ENCODE data around the gene RERE.

Gene RERE

DNA sequence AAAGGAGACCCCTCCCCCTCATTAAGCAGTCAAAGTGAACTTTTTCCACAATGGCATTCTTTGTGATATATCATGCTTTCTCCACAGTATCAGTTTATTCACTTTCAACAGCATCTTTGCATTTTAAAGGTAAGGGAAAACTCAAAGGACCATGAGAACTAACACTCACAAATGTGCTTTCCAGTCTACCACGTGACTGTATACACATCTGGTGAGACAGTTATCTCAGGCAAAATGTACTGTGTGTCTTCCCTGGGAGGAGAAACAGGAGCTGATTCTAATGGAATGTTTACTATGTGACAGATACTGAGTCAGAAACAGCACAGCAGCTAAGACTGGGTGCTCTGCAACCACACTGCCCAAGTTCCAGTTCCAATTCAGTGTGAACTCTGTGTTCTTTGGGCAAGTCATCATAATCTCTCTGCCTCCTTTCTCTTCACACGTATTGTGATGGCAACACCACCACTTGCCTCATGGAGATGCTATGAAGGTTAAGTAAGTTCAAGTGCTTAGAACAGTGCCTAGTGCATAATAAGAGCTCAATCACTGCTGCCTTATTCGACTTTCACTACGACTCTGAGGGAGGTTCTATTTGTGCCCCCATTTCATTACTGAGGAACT lies 420.5 kb downstream of the RERE start:
- no peak for DNase-seq (ENCODE audit: low spot score)
- in situ Hi-C loops (cut with MboI; ENCODE audit: low pct_unique_long_range_greater_than_20kb, low sequenced_read_pairs, unreplicated experiment) = no loop called here
- TF ChIP-seq, protein P1, sequence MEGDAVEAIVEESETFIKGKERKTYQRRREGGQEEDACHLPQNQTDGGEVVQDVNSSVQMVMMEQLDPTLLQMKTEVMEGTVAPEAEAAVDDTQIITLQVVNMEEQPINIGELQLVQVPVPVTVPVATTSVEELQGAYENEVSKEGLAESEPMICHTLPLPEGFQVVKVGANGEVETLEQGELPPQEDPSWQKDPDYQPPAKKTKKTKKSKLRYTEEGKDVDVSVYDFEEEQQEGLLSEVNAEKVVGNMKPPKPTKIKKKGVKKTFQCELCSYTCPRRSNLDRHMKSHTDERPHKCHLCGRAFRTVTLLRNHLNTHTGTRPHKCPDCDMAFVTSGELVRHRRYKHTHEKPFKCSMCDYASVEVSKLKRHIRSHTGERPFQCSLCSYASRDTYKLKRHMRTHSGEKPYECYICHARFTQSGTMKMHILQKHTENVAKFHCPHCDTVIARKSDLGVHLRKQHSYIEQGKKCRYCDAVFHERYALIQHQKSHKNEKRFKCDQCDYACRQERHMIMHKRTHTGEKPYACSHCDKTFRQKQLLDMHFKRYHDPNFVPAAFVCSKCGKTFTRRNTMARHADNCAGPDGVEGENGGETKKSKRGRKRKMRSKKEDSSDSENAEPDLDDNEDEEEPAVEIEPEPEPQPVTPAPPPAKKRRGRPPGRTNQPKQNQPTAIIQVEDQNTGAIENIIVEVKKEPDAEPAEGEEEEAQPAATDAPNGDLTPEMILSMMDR (IDR thresholded peaks at IDR 0.05; ENCODE audit: extremely low read depth, insufficient read depth, missing control alignments) = no peak

DNA sequence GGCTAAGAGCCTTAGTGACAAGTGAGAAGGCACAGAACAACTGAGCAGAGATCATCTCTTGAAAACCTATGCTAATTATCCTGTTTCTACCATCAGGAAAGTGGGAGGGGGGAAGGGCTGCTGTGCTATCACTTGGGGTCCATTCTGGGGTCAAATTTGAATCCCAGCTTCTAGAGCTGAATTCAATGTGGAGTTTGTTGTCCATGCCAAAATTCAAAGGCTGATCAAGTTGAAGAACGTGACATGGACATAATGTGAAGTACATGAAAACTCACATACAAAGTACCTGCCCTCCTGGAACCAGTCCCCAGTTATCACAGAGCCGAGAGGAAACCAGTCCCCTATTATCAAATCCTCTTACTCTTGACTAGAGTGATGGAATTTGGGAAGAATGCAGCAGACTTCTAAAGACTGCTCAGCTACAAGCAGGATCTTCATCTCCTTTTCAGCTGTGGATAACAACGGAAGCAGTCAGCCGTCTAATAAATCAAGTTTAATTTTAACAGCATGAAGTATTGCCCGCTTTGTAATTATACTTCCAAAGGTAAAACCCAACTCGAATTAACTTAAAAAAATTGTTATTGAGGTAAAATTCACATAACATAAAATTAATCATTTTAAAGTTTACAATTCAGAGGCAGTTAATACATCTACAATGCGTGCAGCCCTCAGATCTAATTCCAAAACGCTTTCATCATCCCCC lies 421.2 kb downstream of the RERE start:
- in situ Hi-C loops (cut with MboI; ENCODE audit: low pct_unique_long_range_greater_than_20kb, low sequenced_read_pairs, unreplicated experiment) = no loop called here
- DNase-seq (ENCODE audit: low spot score) = no peak

DNA sequence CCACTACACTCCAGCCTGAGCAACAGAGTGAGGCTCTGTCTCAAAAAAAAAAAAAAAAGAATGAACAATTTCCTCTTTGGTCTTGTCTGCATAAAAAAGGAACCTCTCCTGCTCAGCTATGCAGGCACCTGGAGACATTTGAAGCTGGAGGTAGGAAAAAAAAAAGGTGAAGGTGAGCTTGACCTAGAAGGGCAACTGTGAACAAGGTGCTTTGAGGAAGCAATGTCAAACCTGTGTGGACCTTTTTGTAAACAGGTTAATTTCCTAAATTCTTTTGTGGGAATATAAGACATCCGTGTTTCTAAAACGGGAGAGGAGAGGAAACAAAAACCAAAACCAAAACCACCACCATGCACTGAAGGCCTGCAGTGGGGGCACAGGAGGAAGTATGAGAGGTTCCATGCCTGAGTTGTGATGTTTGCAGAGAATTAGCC lies 422.0 kb downstream of the RERE start:
- in situ Hi-C loops (cut with MboI; ENCODE audit: low pct_unique_long_range_greater_than_20kb, low sequenced_read_pairs, unreplicated experiment) = no loop called here
- DNase-seq (ENCODE audit: low spot score) = no peak
- TF ChIP-seq, protein P1 (IDR thresholded peaks at IDR 0.05; ENCODE audit: extremely low read depth, insufficient read depth, missing control alignments) = no peak

More for the DNA sequence above, 421.2 kb downstream of the RERE start:
- TF ChIP-seq, protein P1 (IDR thresholded peaks at IDR 0.05; ENCODE audit: extremely low read depth, insufficient read depth, missing control alignments) = no peak

DNA sequence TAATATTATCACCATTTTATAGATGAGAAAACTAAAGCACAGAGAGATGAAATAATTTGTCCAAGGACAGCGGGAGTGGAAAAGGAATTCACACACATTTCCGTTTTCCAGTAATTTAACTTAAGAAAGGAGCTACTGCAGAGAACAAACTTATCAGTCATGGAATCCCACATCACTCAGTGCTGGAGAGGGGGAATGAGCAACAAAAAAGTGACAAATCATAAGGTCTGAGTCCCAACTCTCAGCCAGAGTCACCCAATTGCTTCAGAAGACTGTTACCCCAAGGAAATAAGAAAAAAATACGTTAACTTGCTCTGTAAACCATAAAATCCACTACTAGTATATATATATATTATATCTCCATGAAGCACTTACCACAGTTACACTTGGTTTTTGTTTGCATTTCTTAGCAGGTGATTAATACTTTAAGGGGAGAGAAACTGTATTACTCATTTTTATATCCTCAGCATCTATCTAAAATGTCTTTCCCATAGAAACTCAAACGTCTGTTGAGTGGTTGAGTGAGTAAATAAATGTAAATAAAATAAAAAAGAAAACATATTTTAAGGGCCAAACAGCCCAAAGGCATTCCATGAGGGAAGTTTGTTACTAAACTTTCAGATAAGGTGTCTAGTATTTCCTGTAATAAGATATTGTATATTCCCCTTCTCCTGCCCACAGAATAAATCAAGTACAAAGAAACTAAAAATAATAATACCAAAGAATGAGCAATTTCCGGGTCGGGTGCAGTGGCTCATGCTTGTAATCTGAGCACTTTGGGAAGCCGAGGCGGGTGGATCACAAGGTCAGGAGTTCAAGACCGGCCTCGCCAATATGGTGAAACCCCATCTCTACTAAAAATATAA lies 422.8 kb downstream of the RERE start:
- DNase-seq (ENCODE audit: low spot score) = no peak
- TF ChIP-seq, protein P1 (IDR thresholded peaks at IDR 0.05; ENCODE audit: extremely low read depth, insufficient read depth, missing control alignments) = no peak
- in situ Hi-C loops (cut with MboI; ENCODE audit: low pct_unique_long_range_greater_than_20kb, low sequenced_read_pairs, unreplicated experiment) = no loop called here

DNA sequence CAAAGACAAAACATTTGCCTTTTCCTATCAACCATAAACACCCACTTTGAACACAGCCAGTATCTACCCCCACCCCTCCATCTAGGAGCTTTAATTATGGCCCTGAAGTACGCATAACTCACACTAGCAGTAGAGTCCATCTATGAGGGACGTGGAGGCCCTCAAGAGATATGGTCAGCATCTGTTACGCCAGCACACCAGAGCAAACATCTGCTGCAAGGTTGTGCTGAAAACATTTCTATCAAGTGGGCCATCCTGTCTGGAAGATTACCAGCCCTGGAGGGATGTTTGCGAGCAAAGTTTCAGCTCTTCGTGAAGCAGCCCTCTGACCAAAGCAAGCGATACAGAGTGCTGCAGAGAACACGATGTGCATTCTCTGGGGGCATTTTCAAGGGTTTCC lies 424.9 kb downstream of the RERE start:
- TF ChIP-seq, protein P1 (IDR thresholded peaks at IDR 0.05; ENCODE audit: extremely low read depth, insufficient read depth, missing control alignments) = no peak
- in situ Hi-C loops (cut with MboI; ENCODE audit: low pct_unique_long_range_greater_than_20kb, low sequenced_read_pairs, unreplicated experiment) = no loop called here

DNA sequence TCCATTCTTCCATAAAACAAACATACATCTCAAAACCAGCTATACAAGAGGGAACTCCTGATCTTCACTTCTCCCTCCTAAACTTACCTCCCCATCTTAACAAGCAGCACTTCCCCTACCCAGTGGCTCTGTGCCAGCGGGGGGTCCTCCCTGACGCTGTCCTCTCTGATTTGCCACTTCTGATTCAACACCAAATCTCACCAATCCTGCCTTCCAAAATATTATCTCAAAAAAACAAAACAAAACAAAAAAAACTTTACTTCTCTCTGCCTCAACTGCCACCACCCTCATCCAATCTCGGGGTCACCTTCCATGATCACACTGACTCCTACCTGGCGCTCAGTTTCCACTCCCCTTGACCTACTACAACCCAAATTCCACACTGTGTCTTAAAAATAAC lies 426.7 kb downstream of the RERE start:
- no peak for DNase-seq (ENCODE audit: low spot score)
- TF ChIP-seq, protein P1 (IDR thresholded peaks at IDR 0.05; ENCODE audit: extremely low read depth, insufficient read depth, missing control alignments) = no peak
- in situ Hi-C loops (cut with MboI; ENCODE audit: low pct_unique_long_range_greater_than_20kb, low sequenced_read_pairs, unreplicated experiment) = no loop called here

More for the DNA sequence above, 424.9 kb downstream of the RERE start:
- no peak for DNase-seq (ENCODE audit: low spot score)

Data from GM13977 (cell line).